ENCODE results near the gene APEH.

Gene APEH

DNA sequence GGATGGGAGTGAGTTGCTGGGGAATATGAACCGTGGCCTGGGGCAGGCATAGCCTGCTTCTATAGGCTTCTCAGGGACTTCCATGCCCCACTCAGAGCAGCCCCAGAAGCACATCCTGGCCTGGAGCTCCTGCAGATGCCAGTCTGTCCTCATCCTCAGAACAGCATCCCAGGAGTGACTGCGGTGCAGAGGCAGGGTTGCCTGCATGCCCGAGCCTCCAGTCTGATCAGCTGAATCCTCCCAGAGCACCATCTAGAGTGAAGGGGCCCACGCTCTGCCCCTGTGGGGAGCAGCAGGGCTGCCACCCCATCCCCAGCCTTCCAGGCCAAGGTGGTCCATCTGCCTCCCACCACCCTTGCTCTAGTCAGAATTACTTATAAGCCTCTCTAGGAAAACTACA is 44.7 kb upstream of the APEH start:
- Histone ChIP-seq H3F3A (ENCODE audit: low read depth) (no peaks in the 10 kb centered on the region), H3K36me3 (ENCODE audit: insufficient read depth, low read length) (no peaks in the 10 kb centered on the region), H3K9ac (ENCODE audit: low read depth, low read length, poor library complexity, severe bottlenecking) (no peak overlapping the region), H3K4me1 (ENCODE audit: insufficient read depth, low read length, poor library complexity, severe bottlenecking) (no peaks in the 10 kb centered on the region), H2AFZ (ENCODE audit: low read length) (no peak overlapping the region), H3K9me3 (ENCODE audit: insufficient read depth, low read depth, low read length) (no peaks in the 10 kb centered on the region; the same call in 1 of the 2 replicates), H3K79me2 (ENCODE audit: insufficient read depth, low read length) (no peaks in the 10 kb centered on the region), H3K4me2 (ENCODE audit: low read depth, low read length, poor library complexity, severe bottlenecking) (no peak overlapping the region), H3K9me2 (replicated peaks; ENCODE audit: low read depth, low read length) (no peaks in the 10 kb centered on the region), H4K20me1 (ENCODE audit: insufficient read depth, low read length, poor library complexity, severe bottlenecking) (no peaks in the 10 kb centered on the region), H3K4me3 (ENCODE audit: low read length, poor library complexity, severe bottlenecking) (no peak overlapping the region), H3K27me3 (ENCODE audit: insufficient read depth, low read length, poor library complexity, severe bottlenecking) (no peaks in the 10 kb centered on the region)
- TF ChIP-seq, protein P1, sequence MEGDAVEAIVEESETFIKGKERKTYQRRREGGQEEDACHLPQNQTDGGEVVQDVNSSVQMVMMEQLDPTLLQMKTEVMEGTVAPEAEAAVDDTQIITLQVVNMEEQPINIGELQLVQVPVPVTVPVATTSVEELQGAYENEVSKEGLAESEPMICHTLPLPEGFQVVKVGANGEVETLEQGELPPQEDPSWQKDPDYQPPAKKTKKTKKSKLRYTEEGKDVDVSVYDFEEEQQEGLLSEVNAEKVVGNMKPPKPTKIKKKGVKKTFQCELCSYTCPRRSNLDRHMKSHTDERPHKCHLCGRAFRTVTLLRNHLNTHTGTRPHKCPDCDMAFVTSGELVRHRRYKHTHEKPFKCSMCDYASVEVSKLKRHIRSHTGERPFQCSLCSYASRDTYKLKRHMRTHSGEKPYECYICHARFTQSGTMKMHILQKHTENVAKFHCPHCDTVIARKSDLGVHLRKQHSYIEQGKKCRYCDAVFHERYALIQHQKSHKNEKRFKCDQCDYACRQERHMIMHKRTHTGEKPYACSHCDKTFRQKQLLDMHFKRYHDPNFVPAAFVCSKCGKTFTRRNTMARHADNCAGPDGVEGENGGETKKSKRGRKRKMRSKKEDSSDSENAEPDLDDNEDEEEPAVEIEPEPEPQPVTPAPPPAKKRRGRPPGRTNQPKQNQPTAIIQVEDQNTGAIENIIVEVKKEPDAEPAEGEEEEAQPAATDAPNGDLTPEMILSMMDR (conservative IDR thresholded peaks at IDR 0.05; ENCODE audit: low read length), result no peak
- no peak for TF ChIP-seq EZH2phosphoT487 (IDR thresholded peaks at IDR 0.05; ENCODE audit: borderline replicate concordance)

DNA sequence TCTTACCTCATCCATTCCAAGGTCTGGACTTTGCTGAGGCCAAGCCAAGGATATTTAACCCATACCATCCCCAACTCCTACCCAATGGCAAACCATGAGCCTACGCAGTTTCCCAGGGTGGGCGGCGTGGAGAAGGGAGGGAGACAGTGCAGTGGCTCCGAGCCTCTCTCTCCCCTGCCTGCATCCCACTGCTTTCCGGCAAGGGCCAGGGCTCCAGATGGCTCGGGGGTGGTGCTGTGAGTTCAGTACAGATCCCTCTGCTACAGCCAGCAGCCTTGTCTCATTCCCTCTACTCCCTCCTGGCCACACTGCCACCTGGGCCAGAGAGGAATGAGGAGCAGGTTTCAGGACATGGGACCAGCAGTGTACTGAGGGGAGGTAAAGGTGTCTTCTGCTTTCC is 44.3 kb upstream of the APEH start:
- Histone ChIP-seq H3F3A (ENCODE audit: low read depth) (no peaks in the 10 kb centered on the region), H3K9me2 (replicated peaks; ENCODE audit: low read depth, low read length) (no peaks in the 10 kb centered on the region), H3K79me2 (ENCODE audit: insufficient read depth, low read length) (no peaks in the 10 kb centered on the region), H3K9me3 (ENCODE audit: insufficient read depth, low read depth, low read length) (no peaks in the 10 kb centered on the region; the same call in 1 of the 2 replicates), H3K27me3 (ENCODE audit: insufficient read depth, low read length, poor library complexity, severe bottlenecking) (no peaks in the 10 kb centered on the region), H3K4me2 (ENCODE audit: low read depth, low read length, poor library complexity, severe bottlenecking) (no peak overlapping the region), H4K20me1 (ENCODE audit: insufficient read depth, low read length, poor library complexity, severe bottlenecking) (no peaks in the 10 kb centered on the region), H3K4me3 (ENCODE audit: low read length, poor library complexity, severe bottlenecking) (no peak overlapping the region), H3K4me1 (ENCODE audit: insufficient read depth, low read length, poor library complexity, severe bottlenecking) (no peaks in the 10 kb centered on the region), H3K36me3 (ENCODE audit: insufficient read depth, low read length) (no peaks in the 10 kb centered on the region), H3K9ac (ENCODE audit: low read depth, low read length, poor library complexity, severe bottlenecking) (no peak overlapping the region), H2AFZ (ENCODE audit: low read length) (no peak overlapping the region)
- TF ChIP-seq EZH2phosphoT487 (IDR thresholded peaks at IDR 0.05; ENCODE audit: borderline replicate concordance), result no peak
- TF ChIP-seq, protein P1 (conservative IDR thresholded peaks at IDR 0.05; ENCODE audit: low read length), result no peak

DNA sequence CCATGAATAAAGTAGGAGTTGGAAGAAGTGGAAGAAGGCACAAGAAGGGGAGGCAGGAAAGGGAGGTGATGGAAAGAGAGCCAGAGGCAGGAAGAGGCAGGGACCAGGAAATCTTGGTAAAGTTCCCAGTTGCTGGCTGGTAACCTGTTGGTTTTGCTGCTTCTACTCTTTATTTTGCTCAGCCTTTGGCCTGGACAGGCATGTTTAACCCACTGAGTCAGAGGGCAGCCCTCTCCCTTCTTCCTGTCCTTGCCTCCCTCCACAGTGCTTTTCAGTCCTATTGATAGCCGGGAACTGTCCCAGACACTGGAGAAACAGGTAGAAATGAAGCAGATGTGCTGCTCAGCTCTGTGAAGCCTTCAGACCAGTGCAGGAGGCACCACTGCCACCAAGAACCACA is 43.4 kb upstream of the APEH start:
- H3K4me2 ChIP-seq (ENCODE audit: low read depth, low read length, poor library complexity, severe bottlenecking), result no peak overlapping the region
- no peaks in the 10 kb centered on the region for H3F3A ChIP-seq (ENCODE audit: low read depth)
- H3K79me2 ChIP-seq (ENCODE audit: insufficient read depth, low read length), result no peaks in the 10 kb centered on the region
- H4K20me1 ChIP-seq (ENCODE audit: insufficient read depth, low read length, poor library complexity, severe bottlenecking), result no peaks in the 10 kb centered on the region
- H3K9ac ChIP-seq (ENCODE audit: low read depth, low read length, poor library complexity, severe bottlenecking), result no peak overlapping the region
- H3K9me2 ChIP-seq (replicated peaks; ENCODE audit: low read depth, low read length), result no peaks in the 10 kb centered on the region
- H3K36me3 ChIP-seq (ENCODE audit: insufficient read depth, low read length), result no peaks in the 10 kb centered on the region
- TF ChIP-seq, protein P1 (conservative IDR thresholded peaks at IDR 0.05; ENCODE audit: low read length), result no peak
- no peak for TF ChIP-seq EZH2phosphoT487 (IDR thresholded peaks at IDR 0.05; ENCODE audit: borderline replicate concordance)
- H2AFZ ChIP-seq (ENCODE audit: low read length), result no peak overlapping the region
- H3K27me3 ChIP-seq (ENCODE audit: insufficient read depth, low read length, poor library complexity, severe bottlenecking), result no peaks in the 10 kb centered on the region
- no peaks in the 10 kb centered on the region for H3K4me1 ChIP-seq (ENCODE audit: insufficient read depth, low read length, poor library complexity, severe bottlenecking)
- no peaks in the 10 kb centered on the region; the same call in 1 of the 2 replicates for H3K9me3 ChIP-seq (ENCODE audit: insufficient read depth, low read depth, low read length)
- H3K4me3 ChIP-seq (ENCODE audit: low read length, poor library complexity, severe bottlenecking), result no peak overlapping the region
